Mononuclear cell (primary cell): Measurements from ENCODE around the gene PLEKHA6. TPM values are rescaled to one million over a fixed set of nuclear protein-coding genes. Genes with fewer than 3 reads are reported as not detected.

Experiments used
- H3K27me3 ChIP-seq: 2 replicates; pipeline ENCODE4 v1.6.0; 2011; ENCODE audit warnings: low read length, control low read depth; ENCODE audit not compliant: insufficient read depth
- H3K4me1 ChIP-seq: 2 replicates; pipeline ENCODE4 v1.5.1; 2011; ENCODE audit warnings: mild to moderate bottlenecking, low read length, control low read depth; ENCODE audit not compliant: insufficient read depth
- H3K4me3 ChIP-seq: 2 replicates; pipeline ENCODE4 v1.5.1; 2011; ENCODE audit warnings: mild to moderate bottlenecking, low read length, moderate library complexity
- H3K9me3 ChIP-seq: 2 replicates; pipeline ENCODE4 v1.5.1; 2011; ENCODE audit warnings: low read depth, mild to moderate bottlenecking, control low read depth, low read length
- total RNA-seq: library from RNA; depleted of rRNA; stranded (reverse); fragments of >200 nt; gene quantifications from one replicate; pipeline ENCODE4 v1.2.3, GENCODE V29; 2012

PLEKHA6 gene
- total RNA-seq, 1 donor = under 0.01 TPM

- H3K9me3 ChIP-seq = no peaks in the 10 kb centered on the region
- H3K4me1 ChIP-seq = no peaks in the 10 kb centered on the region
- H3K27me3 ChIP-seq = peaks cover 10% of the 10 kb centered on the region
- no peak overlapping the region for H3K4me3 ChIP-seq
Measured at GRCh38 chr1:204201348-204202040, 158.2 kb downstream of the PLEKHA6 start.

- H3K4me3 ChIP-seq = no peak overlapping the region
- H3K9me3 ChIP-seq = no peaks in the 10 kb centered on the region
- H3K4me1 ChIP-seq = no peaks in the 10 kb centered on the region
- peaks cover 5% of the 10 kb centered on the region for H3K27me3 ChIP-seq
Measured at GRCh38 chr1:204199579-204199978, 160.2 kb downstream of the PLEKHA6 start.

- no peaks in the 10 kb centered on the region for H3K27me3 ChIP-seq
- no peaks in the 10 kb centered on the region for H3K4me1 ChIP-seq
- H3K9me3 ChIP-seq = no peaks in the 10 kb centered on the region
- H3K4me3 ChIP-seq = no peak overlapping the region
Measured at GRCh38 chr1:204198348-204199340, 161.1 kb downstream of the PLEKHA6 start.

- Histone ChIP-seq H3K27me3 (peaks cover 4% of the 10 kb centered on the region), H3K4me1 (no peaks in the 10 kb centered on the region), H3K9me3 (no peaks in the 10 kb centered on the region)
Measured at GRCh38 chr1:204197068-204197467, 162.7 kb downstream of the PLEKHA6 start.

GRCh38 chr1:204196068-204196795, 163.5 kb downstream of the PLEKHA6 start, which contains the start of gene KISS1:
KISS1 (minus strand) TSS chr1:204196491; CDS start chr1:204192876, 3,615 bp downstream.
- Histone ChIP-seq H3K9me3 (no peaks in the 10 kb centered on the region), H3K4me1 (no peaks in the 10 kb centered on the region), H3K4me3 (no peak within 1 kb of the TSS), H3K27me3 (peaks cover 8% of the 10 kb centered on the region)

More at GRCh38 chr1:204197068-204197467, 162.7 kb downstream of the PLEKHA6 start:
- no peak overlapping the region for H3K4me3 ChIP-seq

- Histone ChIP-seq H3K27me3 (peaks cover 8% of the 10 kb centered on the region), H3K9me3 (no peaks in the 10 kb centered on the region), H3K4me3 (no peak overlapping the region), H3K4me1 (peaks cover 10% of the 10 kb centered on the region)
Measured at GRCh38 chr1:204194771-204195170, 165.0 kb downstream of the PLEKHA6 start.

- Histone ChIP-seq H3K4me1 (peaks cover 14% of the 10 kb centered on the region), H3K27me3 (peaks cover 14% of the 10 kb centered on the region), H3K4me3 (no peak overlapping the region), H3K9me3 (no peaks in the 10 kb centered on the region)
Measured at GRCh38 chr1:204194080-204194479, 165.6 kb downstream of the PLEKHA6 start.

GRCh38 chr1:204192589-204193352, 167.0 kb downstream of the PLEKHA6 start:
- peaks cover 25% of the 10 kb centered on the region for H3K27me3 ChIP-seq
- H3K9me3 ChIP-seq = no peaks in the 10 kb centered on the region
- H3K4me3 ChIP-seq = no peak overlapping the region
- peaks cover 14% of the 10 kb centered on the region for H3K4me1 ChIP-seq

GRCh38 chr1:204192046-204192445, 167.7 kb downstream of the PLEKHA6 start:
- H3K4me3 ChIP-seq = no peak overlapping the region
- H3K27me3 ChIP-seq = peaks cover 28% of the 10 kb centered on the region
- no peaks in the 10 kb centered on the region for H3K9me3 ChIP-seq
- peaks cover 14% of the 10 kb centered on the region for H3K4me1 ChIP-seq

- no peaks in the 10 kb centered on the region for H3K9me3 ChIP-seq
- peaks cover 28% of the 10 kb centered on the region for H3K27me3 ChIP-seq
- H3K4me1 ChIP-seq = peaks cover 14% of the 10 kb centered on the region
- H3K4me3 ChIP-seq = no peak overlapping the region
Measured at GRCh38 chr1:204191456-204191855, 168.3 kb downstream of the PLEKHA6 start.

- Histone ChIP-seq H3K27me3 (peaks cover 28% of the 10 kb centered on the region), H3K9me3 (no peaks in the 10 kb centered on the region), H3K4me1 (peaks cover 14% of the 10 kb centered on the region), H3K4me3 (no peak overlapping the region)
Measured at GRCh38 chr1:204190212-204191211, 169.2 kb downstream of the PLEKHA6 start.

- Histone ChIP-seq H3K9me3 (no peaks in the 10 kb centered on the region), H3K4me1 (peaks cover 14% of the 10 kb centered on the region), H3K4me3 (no peak overlapping the region), H3K27me3 (peaks cover 28% of the 10 kb centered on the region)
Measured at GRCh38 chr1:204188959-204189639, 170.6 kb downstream of the PLEKHA6 start.

GRCh38 chr1:204186597-204186996, 173.1 kb downstream of the PLEKHA6 start:
- Histone ChIP-seq H3K4me3 (no peak overlapping the region), H3K9me3 (no peaks in the 10 kb centered on the region), H3K4me1 (peaks cover 14% of the 10 kb centered on the region), H3K27me3 (peaks cover 21% of the 10 kb centered on the region)
